ENCODE data around the gene CCL25.

Gene CCL25

GRCh38 chr19:8109890-8110662 lies 57.5 kb downstream of the CCL25 start:
- no peak for DNase-seq (ENCODE audit: low spot score)

GRCh38 chr19:8110931-8111330 lies 58.4 kb downstream of the CCL25 start:
- no peak for DNase-seq (ENCODE audit: low spot score)

- DNase-seq (ENCODE audit: low spot score) = no peak
Measured at GRCh38 chr19:8111376-8111775, 58.8 kb downstream of the CCL25 start.
